ENCODE results near the gene NOX1.

Gene NOX1

GRCh38 chrX:100874325-100874724, at the start of gene NOX1:
Gene NOX1, minus strand, starts transcription at chrX:100874359. Its CDS starts 220 bp downstream, at chrX:100874139.
- DNase-seq = no peak

- DNase-seq = no peak
Measured at GRCh38 chrX:100915562-100915961, 41.4 kb upstream of the NOX1 start.

- DNase-seq = no peak
Measured at GRCh38 chrX:100913111-100913510, 39.0 kb upstream of the NOX1 start.

- DNase-seq = no peak
Measured at GRCh38 chrX:100911731-100912130, 37.6 kb upstream of the NOX1 start.

- DNase-seq = no peak
Measured at GRCh38 chrX:100905620-100906019, 31.5 kb upstream of the NOX1 start.

- no peak for DNase-seq
Measured at GRCh38 chrX:100904433-100904832, 30.3 kb upstream of the NOX1 start.

- DNase-seq = peak; percentile 2
Measured at GRCh38 chrX:100895365-100896075, 21.4 kb upstream of the NOX1 start.

- no peak for DNase-seq
Measured at GRCh38 chrX:100883654-100884053, 9.5 kb upstream of the NOX1 start.

- no peak for DNase-seq
Measured at GRCh38 chrX:100880368-100880767, 6.2 kb upstream of the NOX1 start.

GRCh38 chrX:100871594-100872560, 2.3 kb downstream of the NOX1 start:
- DNase-seq = no peak

GRCh38 chrX:100870527-100870926, 3.6 kb downstream of the NOX1 start:
- no peak for DNase-seq

- DNase-seq = no peak
Measured at GRCh38 chrX:100868273-100868672, 5.9 kb downstream of the NOX1 start.

GRCh38 chrX:100864657-100865391, 9.3 kb downstream of the NOX1 start:
- DNase-seq = no peak

- no peak for DNase-seq
Measured at GRCh38 chrX:100863326-100863864, 10.8 kb downstream of the NOX1 start.

- DNase-seq = no peak
Measured at GRCh38 chrX:100852810-100853209, 21.3 kb downstream of the NOX1 start.

- DNase-seq = no peak
Measured at GRCh38 chrX:100850317-100850716, 23.8 kb downstream of the NOX1 start.

- no peak for DNase-seq
Measured at GRCh38 chrX:100831219-100831946, 42.8 kb downstream of the NOX1 start.

- no peak for DNase-seq
Measured at GRCh38 chrX:100830547-100830946, 43.6 kb downstream of the NOX1 start.

- no peak for DNase-seq
Measured at GRCh38 chrX:100830143-100830542, 44.0 kb downstream of the NOX1 start.

- no peak for DNase-seq
Measured at GRCh38 chrX:100829730-100830129, 44.4 kb downstream of the NOX1 start.

- DNase-seq = peak; percentile 79
Measured at GRCh38 chrX:100819837-100820666, 54.1 kb downstream of the NOX1 start, which contains the start of gene CSTF2. Gene CSTF2, plus strand, starts transcription at chrX:100820391. Its CDS starts 26 bp downstream, at chrX:100820417.
